Nephron (organoid): ENCODE results near the gene LMX1B.
A peak's percentile ranks its signal among the peaks of the same experiment; 100 is the strongest.

Experiments used
- H3K27ac Mint-ChIP-seq, 3 experiments: 2 replicates each; pipeline ENCODE4 v1.8.0; 2020; ENCODE audit warnings: mixed read lengths in 3 of 3, mild to moderate bottlenecking in 2 of 3, moderate library complexity in 1 of 3
- H3K27me3 Mint-ChIP-seq: 2 replicates; pipeline ENCODE4 v1.8.0; 2021; ENCODE audit warnings: low read depth, mild to moderate bottlenecking, moderate library complexity, mixed read lengths
- H3K36me3 Mint-ChIP-seq: 2 replicates; pipeline ENCODE4 v1.8.0; 2020; ENCODE audit warnings: low read depth, mixed read lengths
- H3K4me1 Mint-ChIP-seq: 2 replicates; pipeline ENCODE4 v1.8.0; 2020; ENCODE audit warnings: mixed read lengths
- H3K4me3 Mint-ChIP-seq, 3 experiments: 2 replicates each; pipeline ENCODE4 v1.8.0; 2020; ENCODE audit warnings: mild to moderate bottlenecking in 3 of 3, mixed read lengths in 3 of 3, moderate library complexity in 2 of 3
- H3K9me3 Mint-ChIP-seq: 2 replicates; pipeline ENCODE4 v1.8.0; 2020; ENCODE audit warnings: mixed read lengths
- TF ChIP-seq, protein P1 (sequence below), 3 experiments: fragments of 200-600 bp; sonication (generic); IDR thresholded peaks; one replicate each; pipeline ENCODE4 v1.5.0; 2021; ENCODE audit warnings: antibody characterized with exemption in 3 of 3; ENCODE audit not compliant: unreplicated experiment in 3 of 3

Gene LMX1B

GRCh38 chr9:126621061-126621918, 7.6 kb downstream of the LMX1B start:
- H3K36me3 Mint-ChIP-seq = no peaks in the 10 kb centered on the region
- no peaks in the 10 kb centered on the region for H3K9me3 Mint-ChIP-seq
- H3K27me3 Mint-ChIP-seq = peaks cover 99% of the 10 kb centered on the region
- H3K27ac Mint-ChIP-seq = peak overlapping the region in 1 of 3 experiments; percentile 23
- TF ChIP-seq, protein P1, sequence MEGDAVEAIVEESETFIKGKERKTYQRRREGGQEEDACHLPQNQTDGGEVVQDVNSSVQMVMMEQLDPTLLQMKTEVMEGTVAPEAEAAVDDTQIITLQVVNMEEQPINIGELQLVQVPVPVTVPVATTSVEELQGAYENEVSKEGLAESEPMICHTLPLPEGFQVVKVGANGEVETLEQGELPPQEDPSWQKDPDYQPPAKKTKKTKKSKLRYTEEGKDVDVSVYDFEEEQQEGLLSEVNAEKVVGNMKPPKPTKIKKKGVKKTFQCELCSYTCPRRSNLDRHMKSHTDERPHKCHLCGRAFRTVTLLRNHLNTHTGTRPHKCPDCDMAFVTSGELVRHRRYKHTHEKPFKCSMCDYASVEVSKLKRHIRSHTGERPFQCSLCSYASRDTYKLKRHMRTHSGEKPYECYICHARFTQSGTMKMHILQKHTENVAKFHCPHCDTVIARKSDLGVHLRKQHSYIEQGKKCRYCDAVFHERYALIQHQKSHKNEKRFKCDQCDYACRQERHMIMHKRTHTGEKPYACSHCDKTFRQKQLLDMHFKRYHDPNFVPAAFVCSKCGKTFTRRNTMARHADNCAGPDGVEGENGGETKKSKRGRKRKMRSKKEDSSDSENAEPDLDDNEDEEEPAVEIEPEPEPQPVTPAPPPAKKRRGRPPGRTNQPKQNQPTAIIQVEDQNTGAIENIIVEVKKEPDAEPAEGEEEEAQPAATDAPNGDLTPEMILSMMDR (IDR thresholded peaks at IDR 0.05; ENCODE audit: unreplicated experiment in 3 of 3) = no peak
- peak overlapping the region; percentile 13 to 51 (median 23) for H3K4me3 Mint-ChIP-seq
- peaks cover 24% of the 10 kb centered on the region for H3K4me1 Mint-ChIP-seq

GRCh38 chr9:126621919-126622735, 8.4 kb downstream of the LMX1B start:
- Mint-ChIP-seq H3K27ac (peak overlapping the region in 2 of 3 experiments; percentile 19 to 64), H3K9me3 (no peaks in the 10 kb centered on the region), H3K36me3 (no peaks in the 10 kb centered on the region), H3K4me1 (peaks cover 23% of the 10 kb centered on the region), H3K4me3 (peak overlapping the region; percentile 13 to 51 (median 24)), H3K27me3 (peaks cover 99% of the 10 kb centered on the region)
- TF ChIP-seq, protein P1 (IDR thresholded peaks at IDR 0.05; ENCODE audit: unreplicated experiment in 3 of 3) = no peak

DNA sequence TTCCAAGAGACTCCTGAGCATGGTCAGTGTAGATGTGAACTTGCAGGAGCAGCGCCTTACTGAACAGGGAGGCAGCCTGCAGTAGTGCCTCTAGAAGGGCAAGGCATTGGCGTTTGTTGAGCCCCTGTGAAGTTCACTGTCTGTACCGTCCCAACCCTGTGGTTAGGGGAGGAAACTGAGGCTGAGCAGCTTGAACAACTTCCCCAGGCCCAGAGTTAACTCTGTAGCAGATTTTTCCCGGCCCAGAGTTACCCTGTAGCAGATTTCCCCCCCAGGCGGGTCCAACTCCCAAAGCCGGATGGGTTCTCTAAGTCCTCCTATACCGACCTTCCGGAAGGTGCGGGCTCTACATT, 9.6 kb downstream of the LMX1B start:
- TF ChIP-seq, protein P1 (IDR thresholded peaks at IDR 0.05; ENCODE audit: unreplicated experiment in 3 of 3) = no peak
- peak overlapping the region in 2 of 3 experiments; percentile 41 to 65 for H3K4me3 Mint-ChIP-seq
- peaks cover 99% of the 10 kb centered on the region for H3K27me3 Mint-ChIP-seq
- peak overlapping the region in 2 of 3 experiments; percentile 21 to 61 for H3K27ac Mint-ChIP-seq
- peaks cover 26% of the 10 kb centered on the region for H3K4me1 Mint-ChIP-seq
- H3K9me3 Mint-ChIP-seq = no peaks in the 10 kb centered on the region
- no peaks in the 10 kb centered on the region for H3K36me3 Mint-ChIP-seq

DNA sequence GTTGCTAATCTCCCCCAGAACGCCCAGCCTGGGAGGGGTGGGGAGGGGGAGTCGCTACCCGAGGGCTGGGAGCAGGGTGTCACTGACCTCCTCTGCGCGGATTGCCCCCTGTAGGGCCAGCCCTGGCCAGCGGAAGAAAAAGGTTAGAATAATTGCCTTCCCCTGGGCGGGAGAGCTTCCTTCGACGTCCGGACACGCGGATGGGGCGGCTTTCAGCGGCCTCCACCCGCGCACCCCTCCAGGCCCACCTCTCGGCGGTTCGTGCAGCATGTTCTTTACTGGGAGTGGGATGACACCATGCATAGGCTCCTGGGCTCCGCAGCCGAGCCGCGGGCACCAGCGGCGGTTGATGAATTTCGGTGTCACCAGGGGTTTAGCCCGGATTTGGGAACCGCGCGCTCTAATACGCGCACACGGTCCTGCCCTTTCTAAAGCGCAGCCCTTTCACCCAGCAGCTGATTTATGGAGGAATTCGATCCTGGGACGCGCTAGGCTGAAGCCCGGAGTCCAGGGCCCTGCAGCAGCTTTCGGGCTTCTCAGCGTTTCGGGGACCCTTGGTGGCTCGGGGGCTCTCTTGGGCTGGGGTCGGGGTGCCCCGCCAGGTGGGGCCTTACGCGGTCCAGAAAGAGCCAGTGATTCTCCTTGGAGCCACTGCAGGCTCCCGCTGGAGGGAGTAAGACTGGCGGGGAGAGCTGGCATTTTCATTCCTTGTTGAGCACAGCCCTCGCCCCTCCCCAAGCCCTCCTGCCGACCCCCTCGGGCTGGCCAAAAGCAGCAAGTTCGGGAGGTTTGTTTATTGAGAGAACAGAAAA, 10.1 kb downstream of the LMX1B start:
- Mint-ChIP-seq H3K27me3 (peaks cover 99% of the 10 kb centered on the region), H3K27ac (no peak overlapping the region), H3K36me3 (no peaks in the 10 kb centered on the region), H3K4me3 (peak overlapping the region in 2 of 3 experiments; percentile 43 to 58), H3K9me3 (no peaks in the 10 kb centered on the region), H3K4me1 (peaks cover 30% of the 10 kb centered on the region)
- TF ChIP-seq, protein P1 (IDR thresholded peaks at IDR 0.05; ENCODE audit: unreplicated experiment in 3 of 3) = no peak

DNA sequence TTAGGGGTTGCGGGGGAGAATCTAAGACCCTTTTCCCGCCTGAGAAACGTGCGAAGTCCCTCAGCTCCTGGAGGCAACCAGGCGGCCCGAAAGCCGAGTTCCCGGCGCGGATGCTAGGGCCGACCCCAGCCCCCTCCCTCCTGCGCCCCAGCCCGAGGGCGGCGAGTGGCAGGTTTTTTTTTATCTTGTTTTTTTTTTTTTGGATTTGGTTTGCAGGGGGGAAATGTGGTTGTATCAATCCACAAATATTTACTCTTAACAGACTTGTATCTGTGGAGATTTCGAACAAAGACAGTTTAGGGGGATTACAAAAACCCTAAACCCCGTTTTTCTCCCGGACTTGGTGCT, 10.7 kb downstream of the LMX1B start:
- TF ChIP-seq, protein P1 (IDR thresholded peaks at IDR 0.05; ENCODE audit: unreplicated experiment in 3 of 3) = no peak
- no peaks in the 10 kb centered on the region for H3K36me3 Mint-ChIP-seq
- peaks cover 36% of the 10 kb centered on the region for H3K4me1 Mint-ChIP-seq
- H3K27ac Mint-ChIP-seq = no peak overlapping the region
- peak overlapping the region in 2 of 3 experiments; percentile 58 to 67 for H3K4me3 Mint-ChIP-seq
- peaks cover 100% of the 10 kb centered on the region for H3K27me3 Mint-ChIP-seq
- no peaks in the 10 kb centered on the region for H3K9me3 Mint-ChIP-seq
